Vagina (tissue), 2 donors: ENCODE results near the gene FFAR3. TPM values are rescaled to one million over a fixed set of nuclear protein-coding genes. Genes with fewer than 3 reads are reported as not detected.

Experiments
- DNase-seq, 2 donors: peaks; one replicate each; pipeline ENCODE4 v3.0.0-alpha.2; 2017; ENCODE audit errors: extremely low spot score in 2 of 2
- H3K27ac ChIP-seq: fragments of 200-600 bp; sonication (generic); one replicate; pipeline ENCODE4 v1.5.1; 2019
- H3K27me3 ChIP-seq: fragments of 200-600 bp; sonication (generic); one replicate; pipeline ENCODE4 v1.5.1; 2019
- H3K36me3 ChIP-seq, 2 donors: fragments of 200-600 bp; sonication (generic); one replicate each; pipeline ENCODE4 v1.5.1; 2017 to 2019
- H3K4me1 ChIP-seq: fragments of 200-600 bp; sonication (generic); one replicate; pipeline ENCODE4 v1.5.1; 2019
- H3K4me3 ChIP-seq, 2 donors: fragments of 200-600 bp; sonication (generic); 1 replicate in 1 of 2; 2 replicates in 1 of 2; pipeline ENCODE4 v1.5.1; 2016 to 2019
- H3K9me3 ChIP-seq: fragments of 200-600 bp; sonication (generic); one replicate; pipeline ENCODE4 v1.5.1; 2019
- CTCF ChIP-seq, 3 experiments: fragments of 450-650 bp in 2 of 3; fragments of 200-600 bp in 1 of 3; sonication (generic) in 1 of 3; IDR thresholded peaks; one replicate each; pipeline ENCODE4 v1.5.1; 2017 to 2019; ENCODE audit warnings: antibody characterized with exemption in 3 of 3, mild to moderate bottlenecking in 2 of 3, moderate library complexity in 2 of 3
- POLR2A ChIP-seq, 2 donors: fragments of 450-650 bp; IDR thresholded peaks; one replicate each; pipeline ENCODE4 v1.6.1; 2017; ENCODE audit warnings: antibody characterized with exemption in 2 of 2, mild to moderate bottlenecking in 2 of 2, moderate library complexity in 2 of 2
- POLR2AphosphoS5 ChIP-seq, 2 donors: sonication (generic); formaldehyde crosslinking; IDR thresholded peaks; one replicate each; pipeline ENCODE4 v1.9.0; 2017; ENCODE audit warnings: antibody characterized with exemption in 2 of 2, mild to moderate bottlenecking in 2 of 2, low read depth in 1 of 2; ENCODE audit not compliant: insufficient read depth in 1 of 2
- intact Hi-C: fragments of 100-400 bp; cut with DNase I; formaldehyde crosslinking; loops from one replicate; pipeline ENCODE4 v1.15.1; 2023
- total RNA-seq: library from RNA; depleted of rRNA; stranded (reverse); fragments of >200 nt; gene quantifications from one replicate; pipeline ENCODE4 v1.2.3, GENCODE V29; 2016

FFAR3 gene
- total RNA-seq, 1 donor from 2014 or later = not detected

- no peak within 1 kb of the TSS for H3K27ac ChIP-seq
- intact Hi-C loops = no loop called here
- no peaks in the 10 kb centered on the region for H3K27me3 ChIP-seq
- no peak within 1 kb of the TSS for H3K4me3 ChIP-seq
- DNase-seq = no peak
- H3K36me3 ChIP-seq = no peaks in the 10 kb centered on the region
- no peaks in the 10 kb centered on the region for H3K4me1 ChIP-seq
- TF ChIP-seq POLR2AphosphoS5 (IDR thresholded peaks at IDR 0.05; ENCODE audit: insufficient read depth in 1 of 2, low read depth in 1 of 2) (no peak), CTCF (IDR thresholded peaks at IDR 0.05) (no peak), POLR2A (IDR thresholded peaks at IDR 0.05) (no peak)
- no peaks in the 10 kb centered on the region for H3K9me3 ChIP-seq
Measured at GRCh38 chr19:35328851-35329285, 29.4 kb upstream of the FFAR3 start, which contains the start of gene CD22. Gene CD22 (plus strand): TSS chr19:35329187. CDS start chr19:35332041, 2,854 bp downstream.

- H3K4me3 ChIP-seq = no peak overlapping the region
Measured at GRCh38 chr19:35329323-35329722, 28.9 kb upstream of the FFAR3 start.

GRCh38 chr19:35330475-35330874, 27.8 kb upstream of the FFAR3 start:
- H3K4me3 ChIP-seq = no peak overlapping the region
- TF ChIP-seq POLR2AphosphoS5 (IDR thresholded peaks at IDR 0.05; ENCODE audit: insufficient read depth in 1 of 2, low read depth in 1 of 2) (no peak), CTCF (IDR thresholded peaks at IDR 0.05) (no peak), POLR2A (IDR thresholded peaks at IDR 0.05) (no peak)
- H3K27ac ChIP-seq = no peak overlapping the region
- no peaks in the 10 kb centered on the region for H3K27me3 ChIP-seq
- H3K9me3 ChIP-seq = no peaks in the 10 kb centered on the region
- no peak for DNase-seq
- no peaks in the 10 kb centered on the region for H3K4me1 ChIP-seq
- intact Hi-C loops = no loop called here
- no peaks in the 10 kb centered on the region for H3K36me3 ChIP-seq

More at GRCh38 chr19:35329323-35329722, 28.9 kb upstream of the FFAR3 start:
- intact Hi-C loops = no loop called here
- no peak for DNase-seq
- Histone ChIP-seq H3K27me3 (no peaks in the 10 kb centered on the region), H3K27ac (no peak overlapping the region), H3K4me1 (no peaks in the 10 kb centered on the region), H3K9me3 (no peaks in the 10 kb centered on the region), H3K36me3 (no peaks in the 10 kb centered on the region)
- TF ChIP-seq POLR2A (IDR thresholded peaks at IDR 0.05) (no peak), POLR2AphosphoS5 (IDR thresholded peaks at IDR 0.05; ENCODE audit: insufficient read depth in 1 of 2, low read depth in 1 of 2) (no peak), CTCF (IDR thresholded peaks at IDR 0.05) (no peak)

GRCh38 chr19:35331551-35332214, 26.6 kb upstream of the FFAR3 start:
- Histone ChIP-seq H3K27me3 (no peaks in the 10 kb centered on the region), H3K4me3 (no peak overlapping the region), H3K9me3 (no peaks in the 10 kb centered on the region), H3K4me1 (no peaks in the 10 kb centered on the region), H3K27ac (no peak overlapping the region), H3K36me3 (no peaks in the 10 kb centered on the region)
- TF ChIP-seq POLR2A (IDR thresholded peaks at IDR 0.05) = no peak
- no peak for TF ChIP-seq POLR2AphosphoS5 (IDR thresholded peaks at IDR 0.05; ENCODE audit: insufficient read depth in 1 of 2, low read depth in 1 of 2)
- TF ChIP-seq CTCF (IDR thresholded peaks at IDR 0.05) = no peak
- DNase-seq = no peak
- intact Hi-C loops = no loop called here

GRCh38 chr19:35332817-35333216, 25.4 kb upstream of the FFAR3 start:
- no peak for DNase-seq
- Histone ChIP-seq H3K27me3 (no peaks in the 10 kb centered on the region), H3K27ac (no peak overlapping the region), H3K4me3 (no peak overlapping the region), H3K4me1 (no peaks in the 10 kb centered on the region), H3K9me3 (no peaks in the 10 kb centered on the region), H3K36me3 (no peaks in the 10 kb centered on the region)
- TF ChIP-seq POLR2A (IDR thresholded peaks at IDR 0.05) (no peak), POLR2AphosphoS5 (IDR thresholded peaks at IDR 0.05; ENCODE audit: insufficient read depth in 1 of 2, low read depth in 1 of 2) (no peak), CTCF (IDR thresholded peaks at IDR 0.05) (no peak)
- intact Hi-C loops = no loop called here
